Measurements from ENCODE around the gene SLC38A5.

SLC38A5 gene

GRCh38 chrX:48490661-48491060, 20.6 kb upstream of the SLC38A5 start:
- DNase-seq: no peak

DNA sequence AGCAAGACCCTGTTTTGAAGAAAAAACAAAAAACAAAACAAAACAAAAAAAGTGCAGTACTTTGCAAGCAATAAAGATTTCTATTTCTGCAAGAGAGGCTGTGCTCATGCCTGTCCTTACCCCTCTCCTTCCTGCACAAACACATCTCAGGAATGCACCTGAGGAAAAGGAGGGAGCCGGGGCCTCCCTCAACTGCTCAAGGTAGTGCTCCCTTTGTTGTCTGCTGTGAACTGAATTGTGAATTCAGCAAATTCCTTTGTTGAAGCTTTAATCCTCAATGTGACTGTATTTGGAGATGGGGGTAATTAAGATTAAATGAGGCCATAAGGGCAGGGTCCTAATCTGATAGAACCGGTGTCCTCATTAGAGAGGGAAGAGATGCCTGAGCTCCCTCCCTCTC, 19.8 kb upstream of the SLC38A5 start:
- DNase-seq: peak; percentile 83

DNA sequence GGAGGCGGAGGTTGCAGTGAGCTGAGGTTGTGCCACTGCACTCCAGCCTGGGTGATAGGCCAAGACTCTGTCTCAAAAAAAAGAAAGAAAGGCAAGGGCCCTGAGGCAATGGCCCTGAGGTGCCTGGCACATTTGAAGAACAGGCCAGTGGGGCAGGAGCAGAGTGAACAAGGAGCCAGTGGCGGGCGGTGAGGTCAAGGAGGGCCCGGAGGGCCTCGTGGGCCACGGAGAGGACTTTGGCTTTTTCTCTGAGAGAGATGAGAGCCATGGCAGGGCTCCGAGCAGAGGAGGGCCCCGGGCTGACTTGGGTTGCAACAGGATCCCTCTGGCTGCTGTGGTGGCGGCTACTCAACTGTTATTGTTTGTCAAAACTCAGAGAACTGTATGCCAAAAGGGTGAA, 19.2 kb upstream of the SLC38A5 start:
- DNase-seq: no peak

- DNase-seq: no peak
These were observed 18.0 kb upstream of the SLC38A5 start for GRCh38 chrX:48488034-48488433.

GRCh38 chrX:48487362-48487798, 17.3 kb upstream of the SLC38A5 start:
- no peak for DNase-seq

GRCh38 chrX:48482526-48482925, 12.5 kb upstream of the SLC38A5 start:
- DNase-seq: no peak

- no peak for DNase-seq
These were observed 10.5 kb upstream of the SLC38A5 start for GRCh38 chrX:48480583-48480982.

DNA sequence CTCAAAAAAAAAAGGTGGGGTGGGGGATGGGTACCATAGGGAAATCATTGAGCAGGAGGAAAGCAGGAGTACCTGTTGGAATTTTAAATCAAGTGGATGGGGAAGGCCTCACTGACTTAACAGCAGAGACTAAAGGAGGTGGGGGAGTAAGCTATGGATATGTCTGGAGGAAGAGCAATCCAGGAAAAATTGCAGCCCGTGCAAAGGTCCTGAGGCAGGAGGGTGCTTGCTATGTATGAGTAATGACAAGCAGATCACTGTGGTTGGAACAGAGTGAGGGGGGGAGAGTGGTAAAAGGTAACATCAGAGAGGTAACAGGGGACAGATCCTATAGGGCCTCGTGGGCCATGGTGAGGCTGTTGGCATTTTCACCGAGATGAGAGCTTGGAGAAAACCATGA, 10.1 kb upstream of the SLC38A5 start:
- no peak for DNase-seq

- no peak for DNase-seq
These were observed 8.7 kb upstream of the SLC38A5 start for GRCh38 chrX:48478806-48479205.

DNA sequence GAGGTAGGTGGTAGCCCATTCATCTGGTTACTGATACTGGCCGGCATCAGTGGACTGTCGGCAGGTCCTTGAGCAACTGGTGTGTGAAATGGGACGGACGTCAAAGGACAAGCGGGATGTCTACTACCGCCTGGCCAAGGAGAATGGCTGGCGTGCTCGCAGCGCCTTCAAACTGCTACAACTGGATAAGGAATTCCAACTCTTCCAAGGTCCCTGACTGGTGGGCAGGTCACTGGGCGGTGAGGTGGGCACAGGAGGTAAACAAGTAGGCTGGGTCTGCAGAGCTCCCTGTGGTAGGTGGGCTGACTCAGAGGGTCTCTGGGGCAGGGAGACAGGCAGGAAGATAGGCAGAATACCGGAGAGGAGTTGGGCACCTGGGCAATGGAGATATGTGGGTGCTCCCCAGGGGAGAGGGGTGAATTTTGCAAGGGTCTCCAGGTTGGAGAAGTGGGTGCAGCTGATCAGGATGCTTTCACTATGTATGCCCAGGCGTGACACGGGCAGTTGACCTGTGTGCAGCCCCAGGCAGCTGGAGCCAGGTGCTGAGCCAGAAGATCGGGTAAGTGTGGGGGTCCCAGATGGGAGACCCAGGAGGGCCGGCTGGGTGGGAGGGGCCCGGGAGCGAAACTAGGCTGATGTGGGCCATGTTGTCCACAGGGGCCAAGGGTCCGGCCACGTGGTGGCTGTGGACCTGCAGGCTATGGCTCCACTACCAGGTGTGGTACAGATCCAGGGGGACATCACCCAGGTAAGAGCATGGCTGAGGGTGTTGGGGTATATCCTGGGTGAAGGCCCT, 8.1 kb upstream of the SLC38A5 start:
- DNase-seq: no peak

DNA sequence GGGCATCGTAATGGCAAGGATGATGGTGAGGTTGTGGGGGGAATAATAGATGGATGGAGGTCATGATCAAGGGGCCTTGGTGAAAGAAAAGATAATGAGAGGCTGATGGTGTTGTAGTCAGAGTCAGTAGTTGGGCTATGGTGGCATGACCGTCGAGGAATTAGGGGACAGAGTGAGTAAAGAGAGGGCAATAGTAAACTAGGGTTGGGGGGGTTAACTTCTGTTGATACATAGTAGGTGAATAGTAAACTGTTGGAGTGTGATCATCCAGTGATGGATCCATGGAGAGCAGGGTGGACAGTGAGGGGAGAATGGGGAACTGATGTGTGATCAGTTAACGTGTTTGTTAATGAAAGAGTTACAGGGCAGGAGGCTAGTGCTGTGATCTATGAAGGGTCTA, 6.9 kb upstream of the SLC38A5 start:
- DNase-seq: no peak

DNA sequence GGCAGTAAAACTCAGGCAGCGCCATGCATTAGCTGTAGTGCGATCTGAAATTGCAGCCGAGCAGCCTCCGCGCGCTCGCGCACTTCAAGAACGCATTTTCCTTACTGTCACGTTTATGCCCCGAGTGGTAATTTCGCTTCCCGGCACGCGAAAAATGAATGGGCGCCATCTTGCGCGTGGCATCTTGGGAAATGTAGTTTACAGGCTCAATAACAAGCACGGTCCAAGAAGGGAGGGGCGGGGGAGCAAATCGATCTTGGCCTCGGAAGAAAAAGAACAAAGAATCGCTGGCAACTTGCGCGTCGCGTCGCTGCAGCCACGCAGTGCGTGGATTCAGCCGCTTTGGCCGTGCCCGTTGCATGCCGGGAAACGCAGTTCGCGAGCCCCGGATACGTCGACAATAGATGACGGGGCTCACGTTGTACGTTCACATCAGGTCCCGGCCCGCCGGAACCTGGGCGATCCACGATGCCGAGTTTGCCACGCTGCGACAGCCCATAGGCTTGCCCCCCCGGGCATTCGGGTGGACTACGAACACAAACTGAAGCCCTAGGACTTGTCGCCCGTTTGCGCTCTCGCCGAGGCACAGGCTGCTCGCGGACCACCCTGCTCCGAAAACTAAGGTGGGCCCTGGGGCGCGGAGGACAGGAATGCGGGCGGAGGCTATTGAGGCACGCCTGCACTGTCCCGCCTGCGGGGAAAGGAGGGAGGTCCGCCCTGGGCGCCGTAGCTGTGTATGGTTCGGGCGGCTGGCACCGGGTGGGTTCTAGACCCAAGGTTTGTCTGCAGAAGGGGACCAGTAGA, 5.9 kb upstream of the SLC38A5 start, which contains the start of gene FTSJ1:
TSS of gene FTSJ1 (plus strand) at position 426 of the 804 bp plus-strand sequence. CDS start 1,849 bp downstream, outside the sequence.
- peak; percentile 93 for DNase-seq

DNA sequence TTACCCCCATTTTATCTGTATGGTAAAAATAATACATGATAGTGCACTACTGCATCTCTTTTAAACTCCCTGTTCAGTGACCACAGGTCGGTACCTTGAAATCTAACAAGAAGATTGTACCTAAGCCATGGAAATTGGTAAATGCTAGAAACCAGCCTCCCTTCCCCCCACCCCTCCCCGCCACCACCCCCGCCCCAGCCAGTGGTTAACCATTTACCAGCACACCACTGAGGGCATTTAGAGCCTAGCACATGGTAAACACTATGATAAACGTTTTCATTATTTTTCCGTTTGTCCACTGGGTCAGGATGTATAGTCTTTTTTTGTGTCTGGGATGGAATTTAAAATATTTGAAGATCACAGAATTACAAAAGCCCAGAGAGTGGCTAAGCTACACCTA, 5.2 kb upstream of the SLC38A5 start:
- peak; percentile 44 for DNase-seq

DNA sequence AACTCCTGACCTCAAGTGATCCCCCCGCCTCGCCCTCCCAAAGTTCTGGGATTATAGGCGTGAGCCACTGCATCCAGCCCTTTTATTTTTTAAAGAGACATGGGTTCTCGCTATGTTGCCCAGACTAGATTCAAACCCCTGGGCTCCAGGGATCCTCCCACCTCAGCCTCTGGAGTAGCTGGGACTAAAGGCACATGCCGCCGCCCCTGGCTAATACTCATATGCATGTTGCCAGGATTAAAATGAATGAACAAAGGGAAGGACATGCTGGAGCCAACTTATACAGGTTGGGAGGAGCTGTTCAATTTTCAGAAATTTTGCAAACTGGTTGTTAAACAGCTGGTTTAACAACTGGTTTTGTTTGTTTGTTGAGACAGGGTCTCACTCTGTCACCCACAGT, 4.5 kb upstream of the SLC38A5 start:
- peak; percentile 62 for DNase-seq

DNA sequence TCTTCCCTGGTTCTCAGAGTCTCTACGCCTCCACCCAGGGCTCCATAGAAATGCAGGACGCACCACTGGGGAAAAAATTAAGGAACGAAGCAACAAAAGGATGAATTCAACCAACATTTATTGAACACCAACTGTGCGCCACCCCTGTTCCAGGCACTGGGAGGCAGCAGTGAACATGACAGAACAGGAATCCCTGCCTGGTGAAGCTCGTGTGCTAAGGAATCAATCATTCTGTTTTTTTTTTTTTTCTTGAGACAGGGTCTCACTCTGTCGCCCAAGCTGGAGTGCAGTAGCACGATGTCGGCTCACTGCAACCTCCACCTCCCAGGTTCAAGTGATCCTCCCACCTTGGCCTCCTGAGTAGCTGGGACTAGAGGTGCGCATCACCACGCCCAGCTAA, 4.1 kb upstream of the SLC38A5 start:
- peak; percentile 75 for DNase-seq

DNA sequence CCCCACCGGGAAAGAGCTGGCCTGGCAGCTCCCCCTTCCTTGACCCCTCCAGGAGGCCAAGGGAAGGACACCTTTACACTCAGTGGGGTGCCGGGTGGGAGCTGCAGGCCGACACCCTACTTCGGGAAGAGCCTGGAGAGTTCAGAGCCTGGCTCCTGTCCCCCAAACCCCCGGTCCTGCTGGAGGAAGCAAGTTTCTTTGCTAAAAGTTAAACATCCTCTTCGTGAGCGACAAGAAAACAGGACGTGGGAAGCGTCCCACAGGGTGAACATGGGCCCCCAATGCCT, 3.6 kb upstream of the SLC38A5 start:
- DNase-seq: no peak

DNA sequence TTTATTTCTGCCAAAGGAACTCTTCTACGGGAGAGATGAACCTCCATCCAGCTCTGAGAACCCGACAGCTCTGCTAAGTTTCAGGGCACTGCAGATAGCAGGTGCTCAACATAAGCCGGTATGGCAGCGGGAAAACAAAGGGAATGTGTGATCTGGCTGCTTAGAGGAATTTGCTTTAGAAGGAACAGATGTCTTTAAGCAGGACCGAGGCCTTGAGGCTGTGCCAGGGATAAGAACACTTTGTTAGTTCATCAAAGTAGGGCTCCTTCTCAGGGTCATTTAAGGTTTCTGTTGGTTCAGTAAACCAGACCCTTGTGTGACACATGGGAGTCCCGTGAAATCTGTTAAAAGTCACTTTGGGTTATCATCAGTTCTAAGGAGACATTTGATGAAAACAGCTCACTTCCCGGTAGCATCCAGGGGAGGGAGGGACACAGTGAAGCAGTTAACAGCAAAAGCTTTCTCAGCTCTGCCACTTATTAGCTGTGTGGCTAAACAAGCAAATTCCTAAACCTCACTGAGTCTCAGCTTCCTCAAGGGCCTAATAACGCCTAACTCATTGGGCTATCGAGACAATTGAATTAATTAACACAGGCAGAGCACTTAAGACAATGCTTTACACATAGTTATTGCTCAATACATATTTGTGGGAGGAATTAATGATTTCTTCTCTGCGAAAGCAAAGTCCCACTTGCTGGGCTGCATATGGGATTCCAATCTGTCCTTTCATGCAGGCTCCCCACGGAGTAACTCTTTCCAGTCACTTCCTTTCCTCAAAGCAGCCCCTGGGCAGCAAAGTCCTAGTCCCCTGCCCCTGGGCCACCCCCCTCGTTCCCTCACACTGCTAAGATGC, 3.0 kb upstream of the SLC38A5 start:
- peak; percentile 97 for DNase-seq

DNA sequence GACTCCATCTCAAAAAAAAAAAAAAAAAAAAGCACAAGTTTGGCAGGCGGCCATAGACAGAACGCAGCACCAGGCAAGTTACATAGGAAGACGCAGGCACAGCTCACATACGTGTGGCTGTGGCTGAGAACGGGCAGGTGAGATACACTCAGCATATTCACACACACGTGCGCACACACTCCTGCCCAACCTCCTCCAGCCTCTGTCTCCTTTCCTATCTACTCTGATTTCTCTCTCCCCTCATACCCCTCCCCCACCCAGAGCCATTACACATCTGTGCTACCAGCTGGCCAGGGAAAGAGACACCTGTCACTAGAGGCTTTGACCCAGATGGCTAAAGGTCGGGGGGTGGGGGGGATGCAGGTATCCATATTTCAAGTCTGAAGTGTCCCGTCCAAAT, 2.2 kb upstream of the SLC38A5 start:
- DNase-seq: peak; percentile 92

- DNase-seq: no peak
These were observed 1.4 kb upstream of the SLC38A5 start for GRCh38 chrX:48471504-48471903.

DNA sequence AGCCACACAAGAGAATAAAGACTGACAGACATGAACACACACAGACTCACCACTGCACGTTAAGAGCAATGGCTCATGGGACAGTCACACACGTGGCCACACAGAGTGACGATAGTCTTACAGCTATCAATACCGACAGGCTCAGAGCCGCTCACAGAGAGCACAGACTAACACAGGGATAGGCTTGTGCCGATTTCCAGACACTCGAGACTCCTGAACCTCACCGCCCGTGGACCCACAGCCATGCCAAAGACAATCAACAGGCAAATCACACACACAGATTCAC, 716 bp upstream of the SLC38A5 start:
- DNase-seq: peak; percentile 27

GRCh38 chrX:48468693-48469691, 1.1 kb downstream of the SLC38A5 start:
- DNase-seq: peak; percentile 81

DNA sequence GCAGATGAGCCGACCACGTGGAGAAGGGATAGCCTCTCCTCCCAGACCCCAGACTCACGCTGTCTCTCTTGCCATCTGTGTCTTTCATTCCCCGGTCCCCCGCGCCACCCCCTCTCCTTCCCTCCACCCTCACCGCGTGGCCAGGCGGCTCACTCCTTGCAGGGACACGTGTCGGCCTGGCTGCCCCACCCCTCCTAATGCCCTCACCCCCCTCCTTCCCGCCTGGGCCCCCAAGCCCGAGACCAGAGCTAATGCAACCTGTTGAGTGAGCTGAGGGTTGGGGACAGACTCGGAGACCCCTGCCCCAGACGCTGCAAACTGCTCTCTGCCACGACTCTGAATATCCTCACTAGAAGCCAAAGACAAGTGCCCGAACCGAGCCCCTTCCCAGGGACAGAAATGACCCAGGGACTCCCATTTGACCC, 1.8 kb downstream of the SLC38A5 start:
- peak; percentile 96 for DNase-seq

Data from NCI-H82 (cell line).